ENCODE data around the gene ADISSP.

ADISSP gene

DNA sequence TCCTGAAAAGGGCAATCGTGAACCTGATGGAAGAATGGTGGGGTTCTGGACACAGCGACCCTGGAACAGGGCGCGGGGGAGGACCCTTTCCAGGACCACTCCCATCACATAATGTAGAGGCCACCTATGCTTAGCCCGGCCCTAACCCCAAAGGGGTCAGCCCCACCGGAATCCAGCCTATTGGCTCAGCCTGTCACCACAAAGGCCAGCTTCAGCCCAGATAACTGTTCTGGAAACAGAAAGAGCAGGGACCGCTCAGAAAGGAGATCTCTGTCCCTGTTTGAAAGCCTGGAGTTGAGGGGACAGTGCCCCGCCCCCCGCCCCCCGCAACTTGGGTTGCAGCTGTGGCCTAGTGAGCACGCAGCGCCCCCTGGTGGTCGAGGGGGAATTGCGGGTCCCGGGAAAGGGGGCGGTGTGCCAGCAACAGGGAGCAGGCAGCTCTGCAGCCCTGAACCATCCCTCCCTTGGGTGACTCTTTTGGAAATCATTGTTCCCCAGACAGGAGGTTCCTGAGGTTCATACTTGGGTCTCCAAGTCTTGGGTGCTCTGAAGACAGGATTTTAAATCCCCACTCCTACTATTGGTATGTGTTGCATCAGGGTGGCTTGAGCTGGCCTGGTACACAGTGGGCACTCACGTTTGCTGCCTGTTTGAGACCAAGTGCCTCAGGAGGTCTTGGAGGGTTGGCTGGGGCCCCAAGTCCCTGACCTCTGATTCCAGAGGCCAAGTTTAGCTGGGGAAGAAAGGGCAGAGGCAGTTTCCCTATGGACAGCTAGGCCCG is 56.7 kb downstream of the ADISSP start (continued):
- TF ChIP-seq GLIS2 (tag by site-specific recombination; IDR thresholded peaks at IDR 0.05), result peak; percentile 84
- peak; percentile 86; the same call in 1 of the 2 replicates for TF ChIP-seq ZNF2 (tag by site-specific recombination; IDR thresholded peaks at IDR 0.05)

DNA sequence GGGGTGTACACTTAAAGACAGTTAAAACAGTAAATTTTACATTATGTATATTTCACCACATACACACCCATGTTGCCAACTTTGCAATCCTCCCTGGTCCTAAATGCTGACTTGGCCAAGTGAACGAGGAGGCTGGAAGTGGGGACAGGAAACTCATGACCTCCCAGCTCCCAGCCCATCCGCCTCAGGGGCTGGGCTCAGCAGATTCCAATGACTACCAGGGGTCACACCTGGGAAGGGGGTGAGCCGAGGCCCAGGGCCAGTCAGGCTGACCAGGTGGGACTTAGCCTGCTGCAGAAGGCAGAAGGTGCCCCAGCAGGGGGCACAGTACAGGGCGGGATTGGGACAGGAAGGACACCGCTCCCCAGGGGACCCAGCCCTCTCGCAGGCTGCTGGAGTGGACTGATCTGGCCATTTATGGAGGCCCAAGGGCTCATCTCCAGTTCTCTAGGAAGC is 57.5 kb downstream of the ADISSP start:
- Histone ChIP-seq H3K36me3 (ENCODE audit: control insufficient read depth in 2 of 2, insufficient read depth in 1 of 2, low read length in 2 of 2) (no peaks in the 10 kb centered on the region), H3K4me3 (ENCODE audit: low read depth, low read length) (no peak overlapping the region), H3K4me1 (ENCODE audit: control insufficient read depth, insufficient read depth, low read length) (no peaks in the 10 kb centered on the region), H3K27ac (ENCODE audit: extremely low read depth, low read depth, low read length) (no peak overlapping the region), H3K9me3 (ENCODE audit: control insufficient read depth, insufficient read depth, low read depth, low read length) (no peaks in the 10 kb centered on the region)
- TF ChIP-seq ZNF654 (tag by site-specific recombination; IDR thresholded peaks at IDR 0.05; ENCODE audit: low read depth), result no peak
- no peak for TF ChIP-seq ZNF624 (tag by site-specific recombination; IDR thresholded peaks at IDR 0.05)
- no peak for TF ChIP-seq ZBTB17 (tag by site-specific recombination; IDR thresholded peaks at IDR 0.05)
- ChIA-PET POLR2A (interaction anchor here (2.1 kb wide), 1 partner anchor 58 kb away, joined by 8 read pairs; the partner anchor contains the start of gene ADISSP), CTCF (interaction anchor here (0.6 to 3.2 kb wide), 37 partner anchors 10 to 656 kb away, joined by 3 to 94 read pairs (median 9); partner anchors contain the start of genes ADAM33 and ADISSP)

DNA sequence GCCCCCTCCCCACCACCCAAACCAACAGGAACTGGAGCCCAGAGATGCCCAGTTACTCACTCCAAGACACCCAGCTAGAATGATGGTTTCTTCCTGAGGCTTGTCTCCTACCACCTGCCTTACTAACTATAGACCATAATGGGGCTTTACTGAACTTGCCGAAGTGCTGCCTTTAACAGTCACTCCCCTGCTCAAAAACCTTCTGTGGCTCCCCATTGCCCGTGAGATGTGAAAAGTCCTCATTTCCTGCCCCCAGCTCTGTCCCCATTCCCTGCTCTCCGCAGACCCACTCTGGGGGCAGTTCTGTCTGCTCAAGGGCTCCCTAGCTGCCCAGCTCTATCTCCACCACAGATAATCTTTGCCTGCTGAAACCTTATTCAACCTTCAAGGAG is 60.0 kb downstream of the ADISSP start:
- POLR2A ChIA-PET, result interaction anchor here (0.5 kb wide), 1 partner anchor 335 kb away, joined by 3 read pairs; no protein-coding TSS in a partner anchor
- Histone ChIP-seq H3K36me3 (ENCODE audit: control insufficient read depth in 2 of 2, insufficient read depth in 1 of 2, low read length in 2 of 2) (no peaks in the 10 kb centered on the region), H3K4me3 (ENCODE audit: low read depth, low read length) (no peak overlapping the region), H3K27ac (ENCODE audit: extremely low read depth, low read depth, low read length) (no peak overlapping the region), H3K4me1 (ENCODE audit: control insufficient read depth, insufficient read depth, low read length) (no peaks in the 10 kb centered on the region), H3K9me3 (ENCODE audit: control insufficient read depth, insufficient read depth, low read depth, low read length) (no peaks in the 10 kb centered on the region)
- CTCF ChIA-PET, result interaction anchor here (0.6 to 3.7 kb wide), 12 partner anchors 8 to 144 kb away, joined by 3 to 22 read pairs (median 4); no protein-coding TSS in a partner anchor
- peak; percentile 74; the same call in 1 of the 2 replicates for TF ChIP-seq ZNF16 (tag by site-specific recombination; IDR thresholded peaks at IDR 0.05; ENCODE audit: low read depth)
- TF ChIP-seq, protein P1, sequence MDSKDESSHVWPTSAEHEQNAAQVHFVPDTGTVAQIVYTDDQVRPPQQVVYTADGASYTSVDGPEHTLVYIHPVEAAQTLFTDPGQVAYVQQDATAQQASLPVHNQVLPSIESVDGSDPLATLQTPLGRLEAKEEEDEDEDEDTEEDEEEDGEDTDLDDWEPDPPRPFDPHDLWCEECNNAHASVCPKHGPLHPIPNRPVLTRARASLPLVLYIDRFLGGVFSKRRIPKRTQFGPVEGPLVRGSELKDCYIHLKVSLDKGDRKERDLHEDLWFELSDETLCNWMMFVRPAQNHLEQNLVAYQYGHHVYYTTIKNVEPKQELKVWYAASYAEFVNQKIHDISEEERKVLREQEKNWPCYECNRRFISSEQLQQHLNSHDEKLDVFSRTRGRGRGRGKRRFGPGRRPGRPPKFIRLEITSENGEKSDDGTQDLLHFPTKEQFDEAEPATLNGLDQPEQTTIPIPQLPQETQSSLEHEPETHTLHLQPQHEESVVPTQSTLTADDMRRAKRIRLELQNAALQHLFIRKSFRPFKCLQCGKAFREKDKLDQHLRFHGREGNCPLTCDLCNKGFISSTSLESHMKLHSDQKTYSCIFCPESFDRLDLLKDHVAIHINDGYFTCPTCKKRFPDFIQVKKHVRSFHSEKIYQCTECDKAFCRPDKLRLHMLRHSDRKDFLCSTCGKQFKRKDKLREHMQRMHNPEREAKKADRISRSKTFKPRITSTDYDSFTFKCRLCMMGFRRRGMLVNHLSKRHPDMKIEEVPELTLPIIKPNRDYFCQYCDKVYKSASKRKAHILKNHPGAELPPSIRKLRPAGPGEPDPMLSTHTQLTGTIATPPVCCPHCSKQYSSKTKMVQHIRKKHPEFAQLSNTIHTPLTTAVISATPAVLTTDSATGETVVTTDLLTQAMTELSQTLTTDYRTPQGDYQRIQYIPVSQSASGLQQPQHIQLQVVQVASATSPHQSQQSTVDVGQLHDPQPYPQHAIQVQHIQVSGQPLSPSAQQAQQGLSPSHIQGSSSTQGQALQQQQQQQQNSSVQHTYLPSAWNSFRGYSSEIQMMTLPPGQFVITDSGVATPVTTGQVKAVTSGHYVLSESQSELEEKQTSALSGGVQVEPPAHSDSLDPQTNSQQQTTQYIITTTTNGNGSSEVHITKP (tag by site-specific recombination; IDR thresholded peaks at IDR 0.05), result no peak

DNA sequence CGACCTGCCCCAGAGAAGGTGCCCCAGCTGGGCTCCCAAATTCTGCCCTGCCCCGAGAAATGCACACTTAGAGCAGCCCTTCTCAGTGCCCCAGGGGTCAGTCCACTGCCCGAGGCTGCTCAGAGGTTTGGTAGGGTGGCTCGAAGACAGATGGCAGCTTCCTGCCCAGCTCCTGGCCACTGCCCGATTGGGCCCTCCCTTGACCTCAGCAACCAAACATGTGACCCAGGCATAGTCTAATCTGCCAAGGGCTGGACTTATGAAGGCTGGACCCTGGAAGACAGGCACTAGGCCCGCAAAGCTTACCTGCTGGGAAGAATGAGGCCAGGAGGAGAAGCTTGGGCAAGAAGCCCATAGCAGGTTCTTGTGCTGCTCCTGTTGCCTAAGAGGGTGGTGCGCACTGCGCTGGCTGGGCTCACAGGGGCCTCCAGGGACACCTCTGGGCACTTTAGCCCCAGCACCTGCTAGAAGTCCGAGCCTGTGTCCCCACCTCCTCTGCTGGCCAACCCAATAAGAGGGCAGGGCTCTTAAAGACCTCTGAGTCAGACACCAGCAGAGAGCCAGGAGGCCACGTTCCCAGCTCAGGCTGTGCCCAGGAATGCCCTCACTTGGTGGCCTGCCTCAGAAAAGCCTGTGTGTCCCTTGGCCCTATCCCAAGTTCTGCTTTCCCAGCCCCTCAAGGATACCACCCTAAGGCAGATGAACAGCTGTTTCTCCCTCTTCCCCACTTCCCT is 60.6 kb downstream of the ADISSP start:
- no peaks in the 10 kb centered on the region for H3K36me3 ChIP-seq (ENCODE audit: control insufficient read depth in 2 of 2, insufficient read depth in 1 of 2, low read length in 2 of 2)
- no peak overlapping the region for H3K27ac ChIP-seq (ENCODE audit: extremely low read depth, low read depth, low read length)
- H3K4me1 ChIP-seq (ENCODE audit: control insufficient read depth, insufficient read depth, low read length), result no peaks in the 10 kb centered on the region
- no peaks in the 10 kb centered on the region for H3K9me3 ChIP-seq (ENCODE audit: control insufficient read depth, insufficient read depth, low read depth, low read length)
- TF ChIP-seq ZNF555 (tag by site-specific recombination; conservative IDR thresholded peaks at IDR 0.05) (no peak), ZFP37 (tag by site-specific recombination; IDR thresholded peaks at IDR 0.05) (no peak), ZNF311 (tag by site-specific recombination; IDR thresholded peaks at IDR 0.05; ENCODE audit: borderline replicate concordance) (no peak)
- ChIA-PET POLR2A (no interaction called here), CTCF (interaction anchor here (0.6 to 3.7 kb wide), 12 partner anchors 9 to 634 kb away, joined by 3 to 22 read pairs (median 4); no protein-coding TSS in a partner anchor)
- H3K4me3 ChIP-seq (ENCODE audit: low read depth, low read length), result no peak overlapping the region
